Body of pancreas (tissue), 4 donors: ENCODE measurements around the gene SNX30. TPM values are rescaled to one million over a fixed set of nuclear protein-coding genes. Genes with fewer than 3 reads are reported as not detected.
A peak's percentile ranks its signal among the peaks of the same experiment; 100 is the strongest.

Source experiments
- ATAC-seq: fragments of 150-250 bp; one replicate; pipeline ENCODE4 v1.9.1; 2016
- DNase-seq, 4 donors: peaks; one replicate each; pipeline ENCODE4 v3.0.0-alpha.2; 2019
- H3K27ac ChIP-seq, 4 donors: fragments of 200-600 bp; sonication (generic); 1 replicate in 3 of 4; 2 replicates in 1 of 4; pipeline versions ENCODE4 v1.5.1 to v1.6.1; 2016 to 2019; ENCODE audit warnings: mild to moderate bottlenecking in 1 of 4, mixed read lengths in 1 of 4, moderate library complexity in 1 of 4
- H3K27me3 ChIP-seq, 2 donors: fragments of 200-600 bp; sonication (generic); one replicate each; pipeline ENCODE4 v1.6.0; 2016; ENCODE audit warnings: mild to moderate bottlenecking in 1 of 2
- H3K36me3 ChIP-seq, 2 donors: fragments of 200-600 bp; sonication (generic); replicated peaks in 1 of 2; 2 replicates each; pipeline ENCODE4 v1.5.1; 2016; ENCODE audit warnings: low read depth in 2 of 2; ENCODE audit not compliant: insufficient read depth in 1 of 2
- H3K4me1 ChIP-seq: fragments of 200-600 bp; sonication (generic); one replicate; pipeline ENCODE4 v1.6.0; 2016
- H3K4me3 ChIP-seq, 2 donors: fragments of 200-600 bp; sonication (generic); 1 replicate in 1 of 2; 2 replicates in 1 of 2; pipeline ENCODE4 v1.5.1; 2016 to 2019
- H3K9me3 ChIP-seq, 3 donors: fragments of 200-600 bp; sonication (generic); 1 replicate in 2 of 3; 2 replicates in 1 of 3; pipeline ENCODE4 v1.5.1; 2016
- CTCF ChIP-seq, 7 experiments: fragments of 450-650 bp in 4 of 7; fragments of 200-600 bp in 3 of 7; sonication (generic) in 3 of 7; IDR thresholded peaks; one replicate each; pipeline ENCODE4 v1.5.1; 2016 to 2019; ENCODE audit warnings: antibody characterized with exemption in 7 of 7
- POLR2A ChIP-seq, 3 donors: fragments of 450-650 bp; IDR thresholded peaks; one replicate each; pipeline ENCODE4 v1.6.1; 2016; ENCODE audit warnings: antibody characterized with exemption in 3 of 3, mild to moderate bottlenecking in 2 of 3
- WGBS, 2 donors: methylation state at CpG; one replicate each; pipeline ENCODE4 v1.1.5; 2017; 5-methylcytosine and 5-hydroxymethylcytosine counted together
- intact Hi-C: fragments of 100-400 bp; cut with DNase I; formaldehyde crosslinking; loops from one replicate; pipeline ENCODE4 v1.15.1; 2023
- total RNA-seq, 2 donors: library from RNA; depleted of rRNA; stranded (reverse); fragments of >200 nt; gene quantifications; one replicate each; pipeline ENCODE4 v1.1.0, GENCODE V29; 2016

SNX30 gene
- total RNA-seq, 2 donors from 2014 or later, result 4.6 to 8.6 TPM

GRCh38 chr9:112754578-112754977 is 4.0 kb downstream of the SNX30 start:
- intact Hi-C loops, result no loop called here
- no peak for ATAC-seq
- no peak for DNase-seq
- TF ChIP-seq CTCF (IDR thresholded peaks at IDR 0.05) (no peak), POLR2A (IDR thresholded peaks at IDR 0.05) (no peak)
- Histone ChIP-seq H3K9me3 (no peaks in the 10 kb centered on the region), H3K36me3 (no peaks in the 10 kb centered on the region), H3K27me3 (no peaks in the 10 kb centered on the region), H3K27ac (no peak overlapping the region), H3K4me1 (peaks cover 35% of the 10 kb centered on the region), H3K4me3 (no peak overlapping the region)
- WGBS, 2 donors, result 74 to 83% methylated on average over 3 of the region's 3 CpGs

- Histone ChIP-seq H3K27me3 (no peaks in the 10 kb centered on the region), H3K9me3 (no peaks in the 10 kb centered on the region), H3K36me3 (no peaks in the 10 kb centered on the region), H3K4me1 (peaks cover 31% of the 10 kb centered on the region), H3K4me3 (no peak overlapping the region), H3K27ac (peak overlapping the region in 1 of 4 donors; percentile 10)
- TF ChIP-seq CTCF (IDR thresholded peaks at IDR 0.05) (no peak), POLR2A (IDR thresholded peaks at IDR 0.05) (no peak)
- intact Hi-C loops, result no loop called here
- DNase-seq (peak in 1 of 4 donors; percentile 9), ATAC-seq (no peak)
- 59 to 63% methylated on average over 5 of the region's 5 CpGs for WGBS, 2 donors
Measured at GRCh38 chr9:112755016-112755427, 4.5 kb downstream of the SNX30 start.

DNA sequence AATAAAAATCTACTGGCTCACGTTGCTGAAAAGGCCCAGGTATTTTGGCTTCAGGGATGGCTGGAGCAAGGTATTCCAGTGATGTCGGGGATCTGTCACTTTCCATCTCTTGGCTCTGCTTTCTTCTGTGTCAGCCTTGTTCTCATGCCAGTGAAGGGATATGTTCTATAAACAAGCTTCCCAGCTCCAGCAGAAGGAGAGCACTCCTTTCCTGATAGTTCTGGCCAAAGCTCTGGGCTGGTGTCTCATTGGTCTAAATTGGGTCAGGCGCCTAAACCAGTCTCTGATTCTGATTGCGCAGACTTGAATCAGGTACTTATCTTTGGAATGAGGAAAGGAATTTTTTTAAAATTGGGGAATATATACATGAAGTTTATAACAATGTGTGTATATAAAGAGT is 5.1 kb downstream of the SNX30 start:
- DNase-seq (no peak), ATAC-seq (no peak)
- H3K4me3 ChIP-seq, result no peak overlapping the region
- H3K27me3 ChIP-seq, result no peaks in the 10 kb centered on the region
- no peaks in the 10 kb centered on the region for H3K9me3 ChIP-seq
- no peak overlapping the region for H3K27ac ChIP-seq
- peaks cover 27% of the 10 kb centered on the region for H3K4me1 ChIP-seq
- TF ChIP-seq CTCF (IDR thresholded peaks at IDR 0.05) (no peak), POLR2A (IDR thresholded peaks at IDR 0.05) (no peak)
- 76 to 81% methylated on average over 4 of the region's 4 CpGs for WGBS, 2 donors
- intact Hi-C loops, result no loop called here
- no peaks in the 10 kb centered on the region for H3K36me3 ChIP-seq

GRCh38 chr9:112757282-112757883 is 6.8 kb downstream of the SNX30 start:
- TF ChIP-seq POLR2A (IDR thresholded peaks at IDR 0.05), result no peak
- no peak for TF ChIP-seq CTCF (IDR thresholded peaks at IDR 0.05)
- peaks cover 18% of the 10 kb centered on the region for H3K4me1 ChIP-seq
- no peak for ATAC-seq
- H3K36me3 ChIP-seq, result no peaks in the 10 kb centered on the region
- DNase-seq, result no peak
- no peak overlapping the region for H3K4me3 ChIP-seq
- no peaks in the 10 kb centered on the region for H3K9me3 ChIP-seq
- intact Hi-C loops, result no loop called here
- no peak overlapping the region for H3K27ac ChIP-seq
- H3K27me3 ChIP-seq, result no peaks in the 10 kb centered on the region
- 73 to 76% methylated on average over 7 of the region's 7 CpGs for WGBS, 2 donors

- peaks cover 15% of the 10 kb centered on the region for H3K4me1 ChIP-seq
- H3K27me3 ChIP-seq, result no peaks in the 10 kb centered on the region
- ATAC-seq (no peak), DNase-seq (no peak)
- no peaks in the 10 kb centered on the region for H3K36me3 ChIP-seq
- WGBS, 2 donors, result 92 to 94% methylated on average over 2 of the region's 2 CpGs
- intact Hi-C loops, result no loop called here
- TF ChIP-seq POLR2A (IDR thresholded peaks at IDR 0.05), result no peak
- no peak for TF ChIP-seq CTCF (IDR thresholded peaks at IDR 0.05)
- H3K4me3 ChIP-seq, result no peak overlapping the region
- no peak overlapping the region for H3K27ac ChIP-seq
- H3K9me3 ChIP-seq, result no peaks in the 10 kb centered on the region
Measured at GRCh38 chr9:112757940-112758339, 7.4 kb downstream of the SNX30 start.
